Measurements from ENCODE around the gene CREB3L2.
"Not testable (repeated sequence)": the region's sequence is repeated elsewhere in the genome, so short reads cannot be mapped to it uniquely, and the experiment has no call there.

CREB3L2 gene

DNA sequence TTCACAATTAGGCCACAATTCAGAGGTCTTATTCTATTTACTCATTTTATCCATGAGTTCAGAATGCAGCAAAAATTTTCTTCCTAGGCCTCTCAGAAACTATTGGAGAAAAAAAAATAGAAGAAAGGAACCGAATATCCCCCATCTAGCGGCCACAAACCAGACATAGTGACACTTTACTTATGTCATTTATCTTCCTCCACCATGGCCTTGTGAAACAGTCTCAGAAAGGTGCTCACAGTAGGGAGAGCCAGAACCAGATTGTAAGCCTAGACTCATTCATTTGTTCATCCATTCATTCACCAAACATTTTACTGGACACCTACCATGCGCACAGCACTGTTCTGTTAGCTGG lies 16.0 kb downstream of the CREB3L2 start:
- ChIA-PET CTCF (no interaction called here), POLR2A (no interaction called here)
- no peak for DNase-seq (ENCODE audit: extremely low spot score)
- TF ChIP-seq FOXM1 (IDR thresholded peaks at IDR 0.05; ENCODE audit: borderline replicate concordance), result no peak
- TF ChIP-seq ELF4 (IDR thresholded peaks at IDR 0.05), result no peak
- no peak for TF ChIP-seq NFRKB (IDR thresholded peaks at IDR 0.05)
- no peak for TF ChIP-seq LEF1 (IDR thresholded peaks at IDR 0.05; ENCODE audit: borderline replicate concordance)
- TF ChIP-seq ARNT (IDR thresholded peaks at IDR 0.05), result no peak
- TF ChIP-seq FOXA1 (IDR thresholded peaks at IDR 0.05), result no peak
- TF ChIP-seq, protein P1, sequence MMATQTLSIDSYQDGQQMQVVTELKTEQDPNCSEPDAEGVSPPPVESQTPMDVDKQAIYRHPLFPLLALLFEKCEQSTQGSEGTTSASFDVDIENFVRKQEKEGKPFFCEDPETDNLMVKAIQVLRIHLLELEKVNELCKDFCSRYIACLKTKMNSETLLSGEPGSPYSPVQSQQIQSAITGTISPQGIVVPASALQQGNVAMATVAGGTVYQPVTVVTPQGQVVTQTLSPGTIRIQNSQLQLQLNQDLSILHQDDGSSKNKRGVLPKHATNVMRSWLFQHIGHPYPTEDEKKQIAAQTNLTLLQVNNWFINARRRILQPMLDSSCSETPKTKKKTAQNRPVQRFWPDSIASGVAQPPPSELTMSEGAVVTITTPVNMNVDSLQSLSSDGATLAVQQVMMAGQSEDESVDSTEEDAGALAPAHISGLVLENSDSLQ (IDR thresholded peaks at IDR 0.05), result no peak
- no peak for TF ChIP-seq SUZ12 (IDR thresholded peaks at IDR 0.05)
- TF ChIP-seq CTBP1 (IDR thresholded peaks at IDR 0.05; ENCODE audit: borderline replicate concordance), result no peak
- TF ChIP-seq TARDBP (IDR thresholded peaks at IDR 0.05), result no peak
- no peak for TF ChIP-seq L3MBTL2 (conservative IDR thresholded peaks at IDR 0.05)
- TF ChIP-seq BHLHE40 (IDR thresholded peaks at IDR 0.05; ENCODE audit: borderline replicate concordance), result no peak
- no peak for TF ChIP-seq SP1 (IDR thresholded peaks at IDR 0.05)
- TF ChIP-seq FOXK2 (IDR thresholded peaks at IDR 0.05), result no peak
- TF ChIP-seq ZNF384 (IDR thresholded peaks at IDR 0.05), result no peak

DNA sequence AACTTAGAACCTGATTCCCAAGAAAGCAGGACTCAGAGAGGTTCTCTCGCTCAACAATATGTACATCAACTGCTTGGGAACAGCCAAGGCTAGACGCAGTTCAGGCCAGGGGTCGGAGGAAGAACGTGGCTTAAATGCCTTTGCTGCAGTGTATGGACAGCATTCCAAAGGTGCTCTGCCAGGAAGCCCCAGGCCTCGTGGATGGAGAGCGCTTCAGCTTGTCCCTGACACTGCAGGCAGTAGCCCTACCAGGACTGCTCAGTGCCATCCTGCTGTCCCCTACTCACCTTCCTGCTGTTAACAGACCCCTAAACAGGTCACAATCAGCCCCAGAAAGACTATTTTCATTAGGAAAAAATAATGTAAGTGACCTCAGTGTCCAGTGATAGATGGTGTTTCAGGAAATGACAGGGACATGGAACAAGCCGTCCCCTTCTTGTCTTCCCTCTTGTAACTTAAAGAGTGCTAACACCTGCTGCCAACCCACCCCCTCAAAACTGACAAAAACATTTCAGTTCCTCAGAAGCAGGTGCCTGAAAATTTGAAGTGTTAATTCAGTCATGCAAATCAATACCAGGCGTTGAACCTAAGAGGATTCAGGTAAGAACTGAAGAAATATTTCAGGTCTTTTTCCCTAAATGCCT lies 16.5 kb downstream of the CREB3L2 start:
- DNase-seq (ENCODE audit: extremely low spot score), result no peak
- TF ChIP-seq HDGF (IDR thresholded peaks at IDR 0.05; ENCODE audit: borderline replicate concordance) (no peak), NFRKB (IDR thresholded peaks at IDR 0.05) (no peak), ARNT (IDR thresholded peaks at IDR 0.05) (no peak), ELF4 (IDR thresholded peaks at IDR 0.05) (no peak), FOXA1 (IDR thresholded peaks at IDR 0.05) (no peak), SUZ12 (IDR thresholded peaks at IDR 0.05) (no peak), L3MBTL2 (conservative IDR thresholded peaks at IDR 0.05) (no peak), ZNF384 (IDR thresholded peaks at IDR 0.05) (no peak), LEF1 (IDR thresholded peaks at IDR 0.05; ENCODE audit: borderline replicate concordance) (no peak), BHLHE40 (IDR thresholded peaks at IDR 0.05; ENCODE audit: borderline replicate concordance) (no peak), TARDBP (IDR thresholded peaks at IDR 0.05) (no peak), FOXK2 (IDR thresholded peaks at IDR 0.05) (no peak), SP1 (IDR thresholded peaks at IDR 0.05) (no peak), CTBP1 (IDR thresholded peaks at IDR 0.05; ENCODE audit: borderline replicate concordance) (no peak)
- TF ChIP-seq, protein P1 (IDR thresholded peaks at IDR 0.05), result no peak
- ChIA-PET CTCF (interaction anchor here (1.4 kb wide), 1 partner anchor 18 kb away, joined by 5 read pairs; no protein-coding TSS in a partner anchor), POLR2A (no interaction called here)

DNA sequence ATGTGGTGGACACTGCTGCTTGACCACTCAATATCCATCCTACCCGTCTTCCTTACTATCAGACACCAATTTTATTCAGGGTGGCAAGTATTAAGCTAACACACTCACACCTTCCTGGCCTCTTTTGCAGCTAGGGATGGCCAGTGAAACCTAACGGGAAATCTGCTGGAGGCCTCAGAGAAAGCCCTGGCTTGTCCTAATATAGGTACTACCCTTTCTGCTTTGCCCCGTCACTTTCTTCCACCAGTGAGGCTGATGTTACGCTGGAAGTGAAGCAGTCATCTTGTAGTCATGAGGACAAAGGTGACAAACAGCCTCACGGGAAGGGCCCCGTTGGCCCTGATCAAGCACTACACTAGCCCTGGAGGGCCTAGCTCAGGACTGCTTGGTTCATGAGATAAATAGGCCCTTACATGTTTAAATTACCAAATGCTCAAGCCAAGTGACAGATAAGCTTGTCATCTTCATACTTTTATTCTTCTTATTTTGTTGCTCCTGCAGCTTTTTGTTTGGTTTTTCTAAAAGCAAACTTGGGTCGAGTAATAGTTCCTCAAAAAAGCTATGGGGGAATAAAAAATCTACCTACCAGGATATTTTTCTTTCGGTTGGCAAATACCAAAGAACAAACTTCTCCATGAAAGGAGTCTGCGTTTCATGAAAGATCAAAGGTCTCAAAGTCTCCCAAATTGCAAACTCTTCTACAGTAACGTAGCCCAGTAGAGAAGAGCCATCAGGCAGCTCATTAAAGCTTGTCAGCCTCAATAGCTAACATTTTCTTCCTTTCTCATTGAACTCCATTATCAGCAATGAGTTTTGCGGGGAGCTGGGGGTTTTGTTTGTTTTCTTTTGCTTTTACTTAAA lies 17.5 kb downstream of the CREB3L2 start:
- TF ChIP-seq CTBP1 (IDR thresholded peaks at IDR 0.05; ENCODE audit: borderline replicate concordance), result no peak
- no peak for TF ChIP-seq ELF4 (IDR thresholded peaks at IDR 0.05)
- TF ChIP-seq BHLHE40 (IDR thresholded peaks at IDR 0.05; ENCODE audit: borderline replicate concordance), result no peak
- TF ChIP-seq ARNT (IDR thresholded peaks at IDR 0.05), result no peak
- TF ChIP-seq FOXA1 (IDR thresholded peaks at IDR 0.05), result no peak
- TF ChIP-seq FOXM1 (IDR thresholded peaks at IDR 0.05; ENCODE audit: borderline replicate concordance), result no peak
- ChIA-PET POLR2A (no interaction called here), CTCF (interaction anchor here (0.8 to 1.4 kb wide), 2 partner anchors 9 to 18 kb away, joined by 4 to 5 read pairs; no protein-coding TSS in a partner anchor)
- no peak for DNase-seq (ENCODE audit: extremely low spot score)

DNA sequence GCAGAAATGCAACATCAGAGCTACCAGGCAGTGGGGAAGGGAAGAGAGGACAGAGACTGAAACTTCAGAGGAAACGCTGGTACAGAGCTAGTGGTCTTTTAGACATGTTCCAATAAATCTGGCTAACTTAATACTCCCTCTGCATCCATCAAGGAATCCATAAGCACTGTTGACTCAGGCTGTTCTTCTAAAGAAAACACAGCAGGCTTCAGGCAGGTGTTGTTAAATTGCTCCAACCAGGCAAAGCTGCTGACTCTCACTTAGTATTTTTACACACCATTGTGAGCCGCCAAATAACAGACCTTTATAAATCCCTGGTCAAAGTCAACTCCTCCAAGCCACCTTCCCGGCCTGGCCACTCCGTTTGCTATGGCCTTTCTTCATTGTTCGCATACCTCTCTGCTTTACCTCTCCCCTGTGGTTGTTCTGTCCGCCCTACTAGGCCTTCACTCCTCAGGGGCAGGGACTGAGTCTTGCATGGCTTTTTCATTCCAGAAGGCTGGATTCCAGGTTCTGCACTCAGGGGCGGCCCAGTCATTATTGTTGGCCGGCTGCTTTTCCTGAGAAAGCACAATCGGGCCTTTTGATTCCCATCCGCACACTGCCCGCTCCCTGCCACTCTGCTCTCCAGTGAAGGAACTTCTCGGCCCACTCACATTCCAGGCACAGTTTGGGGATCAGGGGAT lies 18.4 kb downstream of the CREB3L2 start:
- CTCF ChIA-PET, result no interaction called here
- POLR2A ChIA-PET, result interaction anchor here (1.0 kb wide), 1 partner anchor 8 kb away, joined by 3 read pairs; no protein-coding TSS in a partner anchor
- DNase-seq (ENCODE audit: extremely low spot score), result no peak
- TF ChIP-seq ELF4 (IDR thresholded peaks at IDR 0.05) (no peak), FOXM1 (IDR thresholded peaks at IDR 0.05; ENCODE audit: borderline replicate concordance) (no peak), TARDBP (IDR thresholded peaks at IDR 0.05) (no peak), CTBP1 (IDR thresholded peaks at IDR 0.05; ENCODE audit: borderline replicate concordance) (no peak), SUZ12 (IDR thresholded peaks at IDR 0.05) (no peak), LEF1 (IDR thresholded peaks at IDR 0.05; ENCODE audit: borderline replicate concordance) (no peak), ARNT (IDR thresholded peaks at IDR 0.05) (no peak), FOXK2 (IDR thresholded peaks at IDR 0.05) (no peak), NFRKB (IDR thresholded peaks at IDR 0.05) (no peak), FOXA1 (IDR thresholded peaks at IDR 0.05) (no peak), HDGF (IDR thresholded peaks at IDR 0.05; ENCODE audit: borderline replicate concordance) (no peak), SP1 (IDR thresholded peaks at IDR 0.05) (no peak), ZNF384 (IDR thresholded peaks at IDR 0.05) (no peak), BHLHE40 (IDR thresholded peaks at IDR 0.05; ENCODE audit: borderline replicate concordance) (no peak), L3MBTL2 (conservative IDR thresholded peaks at IDR 0.05) (no peak)
- TF ChIP-seq, protein P1 (IDR thresholded peaks at IDR 0.05), result no peak

DNA sequence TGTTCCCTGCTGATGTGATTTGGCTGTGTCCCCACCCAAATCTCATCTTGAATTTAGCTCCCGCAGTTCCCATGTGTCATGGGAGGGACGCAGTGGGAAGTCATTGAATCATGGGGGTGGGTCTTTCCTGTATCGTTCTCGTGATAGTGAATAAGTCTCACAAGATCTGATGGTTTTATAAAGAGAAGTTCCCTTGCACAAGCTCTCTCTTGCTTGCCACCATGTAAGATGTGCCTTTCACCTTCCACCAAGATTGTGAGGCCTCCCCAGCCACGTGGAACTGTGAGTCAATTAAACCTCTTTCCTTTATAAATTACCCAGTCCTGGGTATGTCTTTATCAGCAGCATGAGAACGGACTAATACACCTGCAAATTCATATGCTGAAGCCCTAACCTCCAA lies 19.5 kb downstream of the CREB3L2 start:
- DNase-seq (ENCODE audit: extremely low spot score); CTCF ChIA-PET: not testable (repeated sequence)
- POLR2A ChIA-PET, result interaction anchor here (1.3 kb wide), 1 partner anchor 29 kb away, joined by 3 read pairs; no protein-coding TSS in a partner anchor

All from HEK293T (cell line).